ENCODE data around the gene LMF1. TPM values are rescaled to one million over a fixed set of nuclear protein-coding genes. Genes with fewer than 3 reads are reported as not detected.

LMF1 gene
- total and polyA plus RNA-seq, 2 of the 4 experiments (the other 2 are of a cell fraction), result 7.7 to 13.1 TPM

DNA sequence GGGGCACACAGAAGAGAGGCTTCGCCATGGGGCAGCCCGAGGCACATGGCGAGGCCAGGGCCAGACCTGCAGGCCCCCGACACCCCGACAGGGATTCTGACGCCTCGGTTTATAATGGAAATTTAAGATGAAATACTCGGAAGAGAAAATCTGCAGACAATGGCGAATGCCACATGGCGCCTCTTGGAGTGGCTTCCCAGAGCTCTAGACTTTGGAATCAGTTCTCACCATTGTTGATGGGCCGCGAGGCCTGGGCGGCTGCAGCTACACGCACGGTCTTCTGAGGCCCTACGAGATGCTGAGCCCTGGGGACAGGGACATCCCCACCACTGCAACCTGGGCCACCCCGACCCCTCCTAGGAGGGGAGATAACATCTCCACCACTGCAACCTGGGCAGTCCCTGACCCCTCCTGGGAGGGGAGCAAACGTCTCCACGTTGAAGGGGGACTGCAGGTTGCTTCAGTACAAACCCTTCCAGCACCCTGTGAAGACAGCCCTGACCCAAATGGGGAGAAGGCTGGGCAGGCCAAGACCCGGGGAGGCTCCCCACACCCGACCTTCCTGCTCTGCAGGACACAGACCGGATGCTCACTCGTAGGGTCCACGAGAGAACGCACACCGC, 56.9 kb downstream of the LMF1 start:
- no peak overlapping the region for H2AK9ac ChIP-seq (replicated peaks; ENCODE audit: low read depth, low read length, poor library complexity)
- no peak overlapping the region for H2BK5ac ChIP-seq (ENCODE audit: low read depth, low read length, poor library complexity, severe bottlenecking)
- no peak overlapping the region for H3K9ac ChIP-seq (ENCODE audit: low read depth, low read length)
- H4K91ac ChIP-seq (ENCODE audit: insufficient read depth, low read depth, low read length), result no peak overlapping the region
- no peak overlapping the region for H2AK5ac ChIP-seq (ENCODE audit: low read depth, low read length)
- H4K5ac ChIP-seq (ENCODE audit: low read depth, low read length), result no peak overlapping the region
- no peaks in the 10 kb centered on the region for H3K27me3 ChIP-seq (ENCODE audit: control insufficient read depth, insufficient read depth, low read length)
- no peak overlapping the region for H3K4ac ChIP-seq (ENCODE audit: low read depth, low read length)
- TF ChIP-seq FOS (IDR thresholded peaks at IDR 0.05; ENCODE audit: low read depth, low read length), result no peak
- H3K4me2 ChIP-seq (ENCODE audit: low read depth, low read length), result no peak overlapping the region
- WGBS, 2 experiments (ENCODE audit: extremely low coverage in 2 of 2, insufficient read length in 1 of 2), result 88% methylated on average over 16 of the region's 26 CpGs; no CpG with 5 or more reads in 1 of the 2 experiments
- ATAC-seq (ENCODE audit: low read depth) (no peak), DNase-seq (no peak)
- H3K23ac ChIP-seq (ENCODE audit: low read depth, low read length), result no peak overlapping the region
- peaks cover 8% of the 10 kb centered on the region for H3K36me3 ChIP-seq (ENCODE audit: control insufficient read depth, insufficient read depth, low read length)
- H3K9me3 ChIP-seq (ENCODE audit: control insufficient read depth, insufficient read depth, low read length), result no peaks in the 10 kb centered on the region; the same call in 1 of the 2 replicates
- H3K4me1 ChIP-seq (ENCODE audit: control insufficient read depth, insufficient read depth, low read length), result no peaks in the 10 kb centered on the region
- dilution Hi-C loops (cut with HindIII; ENCODE audit: low sequenced_read_pairs, unreplicated experiment) (no loop called here), in situ Hi-C loops (cut with MboI; ENCODE audit: low sequenced_read_pairs) (no loop called here), intact Hi-C loops (cut with micrococcal nuclease) (no loop called here)
- ChIA-PET CTCF (no interaction called here), POLR2A (ENCODE audit: unreplicated experiment) (no interaction called here)
- no peak overlapping the region for H3K56ac ChIP-seq (ENCODE audit: extremely low read depth, insufficient read depth, low read length)
- no peak overlapping the region for H3K27ac ChIP-seq (ENCODE audit: insufficient read depth, low read length)
- H3K14ac ChIP-seq (replicated peaks; ENCODE audit: low read depth, low read length), result no peak overlapping the region
- H2BK20ac ChIP-seq (ENCODE audit: low read depth, low read length), result no peak overlapping the region
- no peaks in the 10 kb centered on the region for H4K20me1 ChIP-seq (ENCODE audit: insufficient read depth, low read length)
- H3K4me3 ChIP-seq (ENCODE audit: insufficient read depth, low read depth, low read length), result no peak overlapping the region
- H3K79me1 ChIP-seq (ENCODE audit: low read depth in 1 of 2, low read length in 2 of 2), result no peaks in the 10 kb centered on the region
- BruUV-seq (replicated peaks), result no TSS peak
- no peak overlapping the region for H2BK15ac ChIP-seq (ENCODE audit: low read depth, low read length)
- H3K9me1 ChIP-seq (ENCODE audit: insufficient read depth, low read length), result no peaks in the 10 kb centered on the region; the same call in 1 of the 2 replicates
- H3K18ac ChIP-seq (ENCODE audit: low read depth, low read length), result no peak overlapping the region
- no peak overlapping the region for H2BK120ac ChIP-seq (ENCODE audit: low read depth, low read length)
- no peak overlapping the region for H2AFZ ChIP-seq (replicated peaks; ENCODE audit: low read length, poor library complexity)
- no peak overlapping the region for H4K8ac ChIP-seq (ENCODE audit: low read depth in 2 of 2, low read length in 2 of 2)
